Measurements from ENCODE around the gene WSCD2.

WSCD2 gene

DNA sequence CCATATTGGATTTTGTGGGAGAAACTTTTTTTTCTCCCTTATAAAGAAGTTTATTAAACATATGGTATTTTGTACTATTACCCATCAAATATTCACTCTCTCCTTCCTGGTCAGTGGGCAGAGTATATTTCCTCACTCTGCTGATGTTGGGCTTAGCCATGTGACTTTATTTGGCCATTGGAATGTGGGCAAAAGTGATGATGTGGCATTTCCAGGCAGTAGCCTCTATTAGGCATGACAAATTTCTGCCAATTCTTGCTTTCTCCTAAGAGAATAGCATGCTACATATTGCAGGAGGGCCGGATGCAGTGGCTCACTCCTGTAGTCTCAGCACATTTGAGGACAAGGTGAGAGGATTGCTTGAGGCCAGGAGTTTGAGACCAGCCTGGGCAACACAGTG is 24.4 kb upstream of the WSCD2 start:
- in situ Hi-C loops (cut with HindIII; ENCODE audit: low sequenced_read_pairs), result no loop called here
- no peak for DNase-seq (ENCODE audit: low read depth)
- TF ChIP-seq, protein P1, sequence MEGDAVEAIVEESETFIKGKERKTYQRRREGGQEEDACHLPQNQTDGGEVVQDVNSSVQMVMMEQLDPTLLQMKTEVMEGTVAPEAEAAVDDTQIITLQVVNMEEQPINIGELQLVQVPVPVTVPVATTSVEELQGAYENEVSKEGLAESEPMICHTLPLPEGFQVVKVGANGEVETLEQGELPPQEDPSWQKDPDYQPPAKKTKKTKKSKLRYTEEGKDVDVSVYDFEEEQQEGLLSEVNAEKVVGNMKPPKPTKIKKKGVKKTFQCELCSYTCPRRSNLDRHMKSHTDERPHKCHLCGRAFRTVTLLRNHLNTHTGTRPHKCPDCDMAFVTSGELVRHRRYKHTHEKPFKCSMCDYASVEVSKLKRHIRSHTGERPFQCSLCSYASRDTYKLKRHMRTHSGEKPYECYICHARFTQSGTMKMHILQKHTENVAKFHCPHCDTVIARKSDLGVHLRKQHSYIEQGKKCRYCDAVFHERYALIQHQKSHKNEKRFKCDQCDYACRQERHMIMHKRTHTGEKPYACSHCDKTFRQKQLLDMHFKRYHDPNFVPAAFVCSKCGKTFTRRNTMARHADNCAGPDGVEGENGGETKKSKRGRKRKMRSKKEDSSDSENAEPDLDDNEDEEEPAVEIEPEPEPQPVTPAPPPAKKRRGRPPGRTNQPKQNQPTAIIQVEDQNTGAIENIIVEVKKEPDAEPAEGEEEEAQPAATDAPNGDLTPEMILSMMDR (IDR thresholded peaks at IDR 0.05; ENCODE audit: low read depth, low read length, missing control alignments), result no peak
- H3K4me3 ChIP-seq (ENCODE audit: low read depth, low read length), result no peak overlapping the region

DNA sequence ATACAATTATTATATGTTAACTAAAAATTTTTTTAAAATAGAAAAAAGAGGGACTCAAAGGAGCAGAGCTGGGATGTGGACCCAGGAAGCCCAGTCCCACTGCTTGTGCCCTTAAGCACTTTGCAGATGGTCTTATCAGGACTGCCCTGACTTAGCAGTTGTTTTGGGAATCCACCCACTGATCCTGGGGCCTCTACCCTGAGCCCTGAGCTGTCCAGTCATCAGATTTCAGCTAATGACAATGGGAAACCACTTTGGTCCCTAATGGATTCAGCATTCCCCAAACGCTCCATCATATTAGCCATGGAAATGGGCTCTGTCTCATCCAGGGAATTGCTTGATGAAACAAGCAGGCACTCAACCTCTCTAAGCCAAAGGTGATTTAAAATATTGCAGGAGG is 22.5 kb upstream of the WSCD2 start:
- in situ Hi-C loops (cut with HindIII; ENCODE audit: low sequenced_read_pairs), result no loop called here
- no peak for DNase-seq (ENCODE audit: low read depth)
- H3K4me3 ChIP-seq (ENCODE audit: low read depth, low read length), result no peak overlapping the region
- TF ChIP-seq, protein P1 (IDR thresholded peaks at IDR 0.05; ENCODE audit: low read depth, low read length, missing control alignments), result no peak

DNA sequence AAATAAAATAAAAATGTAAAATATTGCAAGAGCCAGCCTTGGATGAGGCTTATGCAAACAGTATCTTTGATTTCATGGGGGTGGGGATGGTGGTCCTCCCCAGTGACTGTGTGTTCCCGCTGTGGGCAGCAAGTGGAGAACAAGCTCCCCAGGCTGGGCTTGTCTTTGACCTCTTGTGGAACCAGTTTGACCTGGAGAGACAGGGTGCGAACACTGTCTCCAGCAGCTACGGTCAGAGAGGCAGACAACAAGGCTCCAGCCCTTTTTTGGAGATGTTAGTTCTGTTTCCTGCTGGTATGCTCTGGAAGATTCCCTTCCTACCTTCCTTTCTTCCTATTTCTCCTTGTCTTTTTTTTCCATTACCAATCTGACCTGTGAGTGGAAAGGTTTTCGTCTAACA is 21.8 kb upstream of the WSCD2 start:
- in situ Hi-C loops (cut with HindIII; ENCODE audit: low sequenced_read_pairs), result no loop called here
- H3K4me3 ChIP-seq (ENCODE audit: low read depth, low read length), result no peak overlapping the region
- TF ChIP-seq, protein P1 (IDR thresholded peaks at IDR 0.05; ENCODE audit: low read depth, low read length, missing control alignments), result no peak
- no peak for DNase-seq (ENCODE audit: low read depth)

DNA sequence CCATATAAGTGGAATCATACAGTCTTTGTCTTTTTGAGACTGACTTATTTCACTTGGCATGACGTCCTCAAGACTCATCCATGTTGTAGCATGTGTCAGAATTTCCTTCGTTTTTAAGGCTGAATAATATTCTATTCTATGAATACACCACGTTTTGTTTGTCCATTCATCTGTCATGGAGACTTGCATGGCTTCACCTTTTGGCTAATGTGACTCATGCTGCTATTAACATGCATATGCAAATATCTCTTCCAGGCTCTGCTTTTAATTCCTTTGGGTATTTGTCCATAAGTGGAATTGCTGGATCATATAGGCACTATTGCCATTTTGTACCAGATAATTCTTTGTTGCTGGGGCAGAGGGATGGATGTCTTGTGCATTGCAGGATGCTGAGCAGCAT is 19.6 kb upstream of the WSCD2 start:
- TF ChIP-seq, protein P1 (IDR thresholded peaks at IDR 0.05; ENCODE audit: low read depth, low read length, missing control alignments), result no peak
- no peak overlapping the region for H3K4me3 ChIP-seq (ENCODE audit: low read depth, low read length)
- in situ Hi-C loops (cut with HindIII; ENCODE audit: low sequenced_read_pairs), result no loop called here
- no peak for DNase-seq (ENCODE audit: low read depth)

DNA sequence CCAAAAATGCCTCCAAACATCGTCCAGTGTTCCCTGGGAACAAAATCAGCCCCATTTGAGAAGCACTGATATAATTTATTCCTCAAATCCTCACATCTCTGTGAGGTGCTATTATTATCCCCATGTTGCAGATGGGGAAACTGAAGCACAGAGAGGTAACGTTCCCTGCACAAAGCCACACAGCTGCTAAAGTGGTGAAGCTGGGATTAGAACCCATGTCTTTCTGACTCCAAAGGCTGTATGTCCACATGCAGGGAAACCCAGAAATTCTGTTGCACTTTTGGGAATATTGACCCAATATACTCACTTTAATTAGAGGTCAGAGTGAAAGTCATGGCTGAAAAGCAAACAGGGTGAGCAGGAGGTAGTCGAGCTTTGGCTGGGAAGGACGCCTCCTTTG is 19.1 kb upstream of the WSCD2 start:
- TF ChIP-seq, protein P1 (IDR thresholded peaks at IDR 0.05; ENCODE audit: low read depth, low read length, missing control alignments), result no peak
- in situ Hi-C loops (cut with HindIII; ENCODE audit: low sequenced_read_pairs), result no loop called here
- DNase-seq (ENCODE audit: low read depth), result no peak
- H3K4me3 ChIP-seq (ENCODE audit: low read depth, low read length), result no peak overlapping the region

DNA sequence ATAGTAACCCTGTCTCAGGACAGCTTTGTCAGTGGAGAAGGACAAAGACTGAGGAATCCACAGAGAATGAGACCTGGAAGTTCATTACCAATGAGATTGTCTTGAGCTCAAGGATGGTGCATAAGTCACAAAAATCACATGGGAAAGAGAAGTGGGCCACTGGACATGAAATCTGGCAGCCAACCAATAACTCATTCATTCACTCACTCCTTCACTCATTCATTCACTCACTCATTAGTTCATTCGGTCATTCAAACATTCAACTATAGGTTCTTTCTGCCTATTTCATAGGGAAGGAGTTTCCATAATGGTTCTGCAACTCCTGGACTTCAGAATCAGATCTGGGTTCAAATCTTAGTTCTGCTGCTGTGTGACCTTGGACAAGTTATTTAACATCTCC is 18.2 kb upstream of the WSCD2 start:
- no peak for DNase-seq (ENCODE audit: low read depth)
- H3K4me3 ChIP-seq (ENCODE audit: low read depth, low read length), result no peak overlapping the region
- TF ChIP-seq, protein P1 (IDR thresholded peaks at IDR 0.05; ENCODE audit: low read depth, low read length, missing control alignments), result no peak
- in situ Hi-C loops (cut with HindIII; ENCODE audit: low sequenced_read_pairs), result no loop called here
